LNCAP (cell line): ENCODE results near the gene PCGF6.

Source experiments
- TF ChIP-seq, protein P1 (sequence below): fragments of 450-650 bp; IDR thresholded peaks from 2 replicates; pipeline ENCODE4 v1.5.1; 2017; ENCODE audit warnings: mild to moderate bottlenecking

PCGF6 gene

DNA sequence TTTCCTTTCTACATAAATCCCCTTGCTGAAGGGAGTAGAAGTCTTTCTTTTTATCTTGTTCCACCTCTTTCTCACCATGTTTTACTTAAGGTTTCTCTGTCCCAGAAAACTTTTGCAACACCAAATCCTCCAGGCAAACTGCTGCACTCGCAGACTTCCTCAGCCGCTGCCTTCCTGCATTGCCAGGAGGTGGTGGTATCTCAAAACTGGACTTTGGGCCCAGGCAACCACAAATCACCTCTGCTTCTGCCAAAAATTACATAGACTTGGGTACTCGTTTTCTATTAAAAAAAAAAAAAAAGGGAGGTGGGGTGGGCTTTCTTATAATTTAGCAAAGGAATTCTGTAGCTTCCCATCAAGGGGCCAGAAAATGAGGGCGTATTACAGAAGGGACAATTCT is 59.4 kb downstream of the PCGF6 start:
- TF ChIP-seq, protein P1, sequence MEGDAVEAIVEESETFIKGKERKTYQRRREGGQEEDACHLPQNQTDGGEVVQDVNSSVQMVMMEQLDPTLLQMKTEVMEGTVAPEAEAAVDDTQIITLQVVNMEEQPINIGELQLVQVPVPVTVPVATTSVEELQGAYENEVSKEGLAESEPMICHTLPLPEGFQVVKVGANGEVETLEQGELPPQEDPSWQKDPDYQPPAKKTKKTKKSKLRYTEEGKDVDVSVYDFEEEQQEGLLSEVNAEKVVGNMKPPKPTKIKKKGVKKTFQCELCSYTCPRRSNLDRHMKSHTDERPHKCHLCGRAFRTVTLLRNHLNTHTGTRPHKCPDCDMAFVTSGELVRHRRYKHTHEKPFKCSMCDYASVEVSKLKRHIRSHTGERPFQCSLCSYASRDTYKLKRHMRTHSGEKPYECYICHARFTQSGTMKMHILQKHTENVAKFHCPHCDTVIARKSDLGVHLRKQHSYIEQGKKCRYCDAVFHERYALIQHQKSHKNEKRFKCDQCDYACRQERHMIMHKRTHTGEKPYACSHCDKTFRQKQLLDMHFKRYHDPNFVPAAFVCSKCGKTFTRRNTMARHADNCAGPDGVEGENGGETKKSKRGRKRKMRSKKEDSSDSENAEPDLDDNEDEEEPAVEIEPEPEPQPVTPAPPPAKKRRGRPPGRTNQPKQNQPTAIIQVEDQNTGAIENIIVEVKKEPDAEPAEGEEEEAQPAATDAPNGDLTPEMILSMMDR = no peak

DNA sequence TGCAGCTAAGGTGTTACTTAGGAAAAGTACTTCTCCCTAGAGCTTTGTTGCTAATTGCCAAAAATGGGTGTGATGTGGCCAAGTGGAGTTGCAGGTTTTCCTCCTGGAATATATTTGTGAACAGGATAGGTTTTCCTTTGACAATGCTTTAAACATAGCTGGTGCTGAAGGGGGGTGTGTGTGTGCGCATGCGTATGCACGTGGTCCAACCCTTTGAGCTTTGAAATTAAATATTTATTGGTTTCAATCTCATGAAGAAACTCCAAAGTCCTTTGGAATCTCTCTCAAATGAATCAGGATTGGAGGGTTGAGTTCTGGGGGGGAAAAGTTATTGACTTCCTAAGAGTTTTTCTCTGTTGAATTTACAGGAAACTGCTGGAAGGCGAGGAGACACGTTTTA is 62.9 kb downstream of the PCGF6 start:
- TF ChIP-seq, protein P1 = no peak

DNA sequence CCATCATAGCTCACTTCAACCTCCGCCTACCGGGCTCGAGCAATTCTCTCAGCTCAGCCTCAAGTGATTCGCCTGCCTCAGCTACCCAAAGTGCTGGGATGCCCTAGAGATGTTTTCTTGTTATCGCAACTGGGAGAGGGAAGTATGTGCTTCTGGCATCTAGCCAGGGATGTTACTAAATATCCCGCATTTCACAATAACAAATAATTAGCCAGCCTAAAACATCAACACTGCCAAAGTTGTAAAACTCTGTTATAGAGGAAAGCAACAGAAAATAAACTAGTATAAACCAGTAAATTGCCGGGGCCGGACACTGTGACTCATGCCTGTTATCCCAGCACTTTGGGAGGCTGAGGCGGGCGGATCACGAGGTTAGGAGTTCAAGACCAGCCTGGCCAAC is 66.8 kb downstream of the PCGF6 start:
- TF ChIP-seq, protein P1 = no peak

GRCh38 chr10:103282961-103283360 is 68.0 kb downstream of the PCGF6 start:
- TF ChIP-seq, protein P1 = no peak

GRCh38 chr10:103281753-103282152 is 69.2 kb downstream of the PCGF6 start:
- TF ChIP-seq, protein P1 = no peak

- TF ChIP-seq, protein P1 = no peak
These were observed 70.4 kb downstream of the PCGF6 start for GRCh38 chr10:103280506-103280905.

DNA sequence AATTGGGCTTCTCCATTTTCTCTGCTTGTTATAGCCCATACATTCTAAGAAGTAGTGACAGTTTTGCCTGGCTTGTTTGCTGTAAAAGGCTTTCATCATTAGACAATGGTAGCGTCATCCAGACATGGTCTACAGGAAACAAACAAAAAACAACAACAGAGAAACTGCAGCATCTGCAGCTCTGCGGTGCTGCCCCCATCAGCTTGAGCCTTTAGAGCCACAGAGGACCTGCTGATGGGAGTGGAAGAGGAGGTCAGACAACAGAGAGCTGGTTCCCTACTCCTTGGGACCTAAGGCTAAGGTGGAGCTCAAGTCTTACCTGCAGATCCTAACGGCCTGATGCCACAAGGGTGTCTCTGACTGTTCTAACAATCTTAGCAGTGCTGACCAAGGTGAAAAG is 70.9 kb downstream of the PCGF6 start:
- TF ChIP-seq, protein P1 = no peak

DNA sequence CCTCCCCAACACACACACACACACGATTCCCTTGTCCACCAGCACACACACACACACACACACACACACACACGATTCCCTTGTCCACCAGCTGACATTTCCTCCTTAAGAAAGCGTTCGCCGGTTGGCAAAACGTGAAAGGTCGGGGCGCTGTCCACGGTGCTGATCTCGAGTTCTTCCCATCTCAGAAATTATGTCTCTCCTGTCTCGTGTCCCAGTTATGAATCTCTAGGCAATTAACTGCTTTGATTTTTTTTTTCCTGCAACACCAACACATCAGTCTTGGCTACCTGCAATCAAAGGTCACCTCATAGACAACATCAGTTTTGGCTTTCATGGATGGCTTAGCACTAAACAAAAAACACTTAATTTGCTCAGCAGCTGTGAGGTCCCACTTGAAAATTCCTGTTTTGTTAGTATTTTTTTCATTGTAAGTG is 72.1 kb downstream of the PCGF6 start:
- TF ChIP-seq, protein P1 = no peak
